ENCODE results near the gene PGD. TPM values are rescaled to one million over a fixed set of nuclear protein-coding genes. Genes with fewer than 3 reads are reported as not detected.

PGD gene
- total RNA-seq, 1 experiment from 2014 or later: 291 TPM

DNA sequence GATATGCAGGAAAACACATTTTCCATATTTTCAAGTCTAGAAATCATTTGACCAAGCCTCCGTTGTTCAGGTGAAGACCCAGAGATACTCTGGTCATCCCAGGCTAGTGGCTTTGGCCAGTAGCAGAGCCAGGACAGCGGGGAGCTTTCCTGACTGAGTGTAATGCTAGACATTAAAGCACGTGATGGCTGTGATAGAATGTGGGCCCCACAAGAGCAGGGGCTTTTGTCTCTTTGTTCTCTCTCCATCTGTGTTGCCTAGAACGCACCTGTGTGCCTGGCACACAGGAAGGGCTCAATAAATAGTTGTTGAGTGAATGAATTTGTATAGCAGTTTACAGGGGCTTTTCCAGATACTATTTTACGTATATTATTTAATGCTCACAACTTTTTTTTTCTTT is 41.9 kb downstream of the PGD start:
- no peak overlapping the region for H4K5ac ChIP-seq (ENCODE audit: insufficient read length, low read depth, low read length)
- H3K4me2 ChIP-seq (ENCODE audit: insufficient read depth, insufficient read length, low read length): no peak overlapping the region
- H3K79me1 ChIP-seq (ENCODE audit: insufficient read depth, low read depth, low read length, poor library complexity, severe bottlenecking): no peaks in the 10 kb centered on the region
- H3K4me1 Mint-ChIP-seq: no peaks in the 10 kb centered on the region
- no peak overlapping the region for H3K27ac ChIP-seq (ENCODE audit: insufficient read length, low read depth, low read length)
- H3K14ac ChIP-seq (ENCODE audit: insufficient read depth, low read length): no peak overlapping the region
- no peaks in the 10 kb centered on the region for H3K27me3 ChIP-seq (ENCODE audit: insufficient read depth, low read length)
- no peak overlapping the region for H2BK120ac ChIP-seq (ENCODE audit: low read depth, low read length, poor library complexity, severe bottlenecking)
- H3K9me3 Mint-ChIP-seq: no peaks in the 10 kb centered on the region
- H4K8ac ChIP-seq (replicated peaks; ENCODE audit: insufficient read length, low read depth, low read length): no peak overlapping the region
- H3K4me1 ChIP-seq (ENCODE audit: insufficient read depth, low read length): no peaks in the 10 kb centered on the region
- H3T11ph ChIP-seq (ENCODE audit: low read length): no peak overlapping the region
- H3K18ac ChIP-seq (ENCODE audit: insufficient read length, low read depth, low read length): no peak overlapping the region
- no peaks in the 10 kb centered on the region for H3K79me2 ChIP-seq (ENCODE audit: insufficient read depth, low read length)
- H2BK20ac ChIP-seq (ENCODE audit: low read depth, low read length, poor library complexity, severe bottlenecking): no peak overlapping the region
- no peaks in the 10 kb centered on the region for H4K20me1 ChIP-seq (ENCODE audit: control insufficient read depth, insufficient read depth, insufficient read length)
- H3K9me3 ChIP-seq (ENCODE audit: control insufficient read depth, low read depth, low read length): no peaks in the 10 kb centered on the region
- DNase-seq: no peak
- no peak overlapping the region for H3K56ac ChIP-seq (ENCODE audit: insufficient read length, low read depth, low read length)
- no peaks in the 10 kb centered on the region for H3K27me3 Mint-ChIP-seq (ENCODE audit: low read depth)
- no peak overlapping the region for H3K4me3 Mint-ChIP-seq
- no peak overlapping the region for H3K9ac ChIP-seq (ENCODE audit: extremely low read depth, insufficient read length, low read length)
- WGBS (ENCODE audit: extremely low coverage, insufficient read length, low lambda C conversion rate): no CpG with 5 or more reads among the region's 5 CpGs
- no peak overlapping the region for H4K91ac ChIP-seq (ENCODE audit: insufficient read length, low read depth, low read length)
- no peak overlapping the region for H3K27ac Mint-ChIP-seq
- TF ChIP-seq, protein P1, sequence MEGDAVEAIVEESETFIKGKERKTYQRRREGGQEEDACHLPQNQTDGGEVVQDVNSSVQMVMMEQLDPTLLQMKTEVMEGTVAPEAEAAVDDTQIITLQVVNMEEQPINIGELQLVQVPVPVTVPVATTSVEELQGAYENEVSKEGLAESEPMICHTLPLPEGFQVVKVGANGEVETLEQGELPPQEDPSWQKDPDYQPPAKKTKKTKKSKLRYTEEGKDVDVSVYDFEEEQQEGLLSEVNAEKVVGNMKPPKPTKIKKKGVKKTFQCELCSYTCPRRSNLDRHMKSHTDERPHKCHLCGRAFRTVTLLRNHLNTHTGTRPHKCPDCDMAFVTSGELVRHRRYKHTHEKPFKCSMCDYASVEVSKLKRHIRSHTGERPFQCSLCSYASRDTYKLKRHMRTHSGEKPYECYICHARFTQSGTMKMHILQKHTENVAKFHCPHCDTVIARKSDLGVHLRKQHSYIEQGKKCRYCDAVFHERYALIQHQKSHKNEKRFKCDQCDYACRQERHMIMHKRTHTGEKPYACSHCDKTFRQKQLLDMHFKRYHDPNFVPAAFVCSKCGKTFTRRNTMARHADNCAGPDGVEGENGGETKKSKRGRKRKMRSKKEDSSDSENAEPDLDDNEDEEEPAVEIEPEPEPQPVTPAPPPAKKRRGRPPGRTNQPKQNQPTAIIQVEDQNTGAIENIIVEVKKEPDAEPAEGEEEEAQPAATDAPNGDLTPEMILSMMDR (conservative IDR thresholded peaks at IDR 0.05): no peak
- H2BK15ac ChIP-seq (ENCODE audit: low read depth, low read length): no peak overlapping the region
- H3K23me2 ChIP-seq (ENCODE audit: insufficient read length, low read depth, low read length, poor library complexity, severe bottlenecking): no peaks in the 10 kb centered on the region
- no peak overlapping the region for H2BK12ac ChIP-seq (ENCODE audit: insufficient read length, low read depth, low read length)
- no peak overlapping the region for H2AFZ ChIP-seq (ENCODE audit: low read length)
- no peak overlapping the region for H3K23ac ChIP-seq (ENCODE audit: insufficient read length, low read depth, low read length)
- no peak overlapping the region for H2AK5ac ChIP-seq (ENCODE audit: insufficient read length, low read length)
- peaks cover 0 to 4% (median 0%) of the 10 kb centered on the region in 3 experiments; a peak in 2 of 7 replicates for H3K36me3 Mint-ChIP-seq (ENCODE audit: insufficient read depth in 1 of 3, low read depth in 3 of 3)
- H3K4ac ChIP-seq (ENCODE audit: low read depth, low read length): no peak overlapping the region
- H2BK5ac ChIP-seq (ENCODE audit: insufficient read length, low read length): no peak overlapping the region
